ENCODE results near the gene ADRA2B.

Gene ADRA2B

DNA sequence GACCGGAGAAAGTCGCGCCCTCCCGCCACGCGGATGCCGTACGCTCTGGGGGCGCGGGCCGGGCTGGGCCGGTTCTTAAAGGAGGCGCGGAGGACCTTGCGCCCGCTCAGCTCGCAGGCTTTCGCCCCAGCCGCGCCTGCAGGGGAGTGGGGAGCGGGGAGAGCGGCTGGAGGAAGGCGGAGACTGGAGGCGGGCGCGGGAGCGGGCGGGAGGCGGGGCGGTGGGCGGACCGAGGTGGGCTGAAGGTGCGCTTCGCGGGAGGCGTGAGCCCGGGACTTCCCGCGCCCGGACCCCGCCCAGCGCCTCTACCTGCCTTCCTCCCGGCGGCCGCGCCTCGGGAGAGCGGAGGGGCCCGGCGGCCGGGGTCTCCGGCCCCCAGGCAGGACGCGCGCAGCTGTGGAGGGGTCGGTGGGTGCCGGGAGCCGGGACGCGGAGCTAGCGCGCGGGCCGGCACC is at the start of gene ADRA2B:
Gene ADRA2B (minus strand): TSS at position 148 of the 455 bp plus-strand sequence. CDS start 422 bp downstream, outside the sequence.
- in situ Hi-C loops (cut with HindIII; ENCODE audit: low sequenced_read_pairs) = no loop called here

DNA sequence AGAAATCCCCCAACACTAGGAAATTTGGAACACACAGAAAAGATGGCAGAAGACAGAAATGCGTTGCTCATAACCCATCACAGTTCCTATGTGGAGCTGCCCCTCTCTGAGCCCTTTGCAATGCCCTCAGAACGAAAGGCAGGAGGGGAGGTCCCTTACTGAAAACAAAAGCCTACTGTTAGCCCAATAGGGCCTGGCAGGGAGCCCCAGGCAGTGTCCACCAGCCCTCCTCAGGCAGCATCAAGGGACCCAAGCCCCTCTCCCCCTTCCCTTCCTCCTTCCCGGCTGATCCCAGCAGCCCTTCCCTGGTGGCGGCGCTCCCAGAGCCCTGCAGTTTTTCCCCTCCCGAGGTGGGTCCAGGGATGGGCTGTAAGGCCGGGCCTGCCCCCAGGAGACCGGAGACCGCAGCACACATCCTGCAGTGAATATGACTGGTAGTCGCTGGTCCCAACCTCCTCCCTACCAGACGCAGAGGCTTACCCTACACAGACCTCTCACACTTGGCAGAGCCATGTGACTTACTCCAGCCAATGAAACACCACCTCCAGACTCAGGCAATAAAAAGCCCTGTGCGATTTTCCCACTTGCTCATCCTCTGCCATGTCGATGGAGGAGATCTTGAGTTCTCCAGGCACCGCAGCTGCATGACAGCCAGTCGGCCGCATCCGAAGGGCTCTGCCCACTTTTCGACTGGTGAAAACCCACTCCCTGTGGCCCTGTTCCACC is 48.3 kb upstream of the ADRA2B start:
- in situ Hi-C loops (cut with HindIII; ENCODE audit: low sequenced_read_pairs) = loop anchor here (5.0 kb wide), 1 partner anchor 98 kb away; no protein-coding TSS in a partner anchor

DNA sequence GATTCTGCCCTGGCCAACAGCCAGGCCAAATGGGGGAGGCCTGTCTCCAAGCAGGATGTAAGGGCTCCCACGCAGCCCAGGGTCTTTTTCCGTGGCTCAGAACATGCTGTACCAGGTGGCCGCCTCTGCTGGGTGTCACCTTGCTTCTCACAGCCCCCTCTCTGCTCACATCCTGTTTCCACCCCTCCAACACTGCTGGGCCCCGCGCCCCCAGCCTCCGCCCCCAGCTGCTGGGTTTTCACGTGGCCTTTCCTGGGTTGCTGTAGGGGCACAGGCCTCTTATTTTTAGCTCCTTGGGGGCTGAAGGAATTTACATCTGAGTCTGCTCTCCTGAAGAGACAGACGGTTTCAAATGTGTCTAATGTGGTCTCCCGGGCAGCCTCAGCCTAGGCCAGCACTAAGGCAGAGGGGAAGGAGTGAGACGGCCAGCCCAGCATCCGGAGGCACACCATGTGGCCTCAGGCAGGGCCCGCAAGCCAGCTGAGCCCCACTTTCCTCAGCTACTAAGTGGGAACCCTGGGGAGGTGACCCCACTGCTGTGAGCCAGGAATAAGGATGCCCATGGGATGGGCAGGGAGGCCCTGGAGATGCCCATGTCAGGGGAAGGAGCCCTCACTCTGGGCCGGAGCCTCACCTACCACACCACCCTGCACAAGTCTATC is 47.5 kb upstream of the ADRA2B start:
- in situ Hi-C loops (cut with HindIII; ENCODE audit: low sequenced_read_pairs) = loop anchor here (5.0 kb wide), 1 partner anchor 98 kb away; no protein-coding TSS in a partner anchor

DNA sequence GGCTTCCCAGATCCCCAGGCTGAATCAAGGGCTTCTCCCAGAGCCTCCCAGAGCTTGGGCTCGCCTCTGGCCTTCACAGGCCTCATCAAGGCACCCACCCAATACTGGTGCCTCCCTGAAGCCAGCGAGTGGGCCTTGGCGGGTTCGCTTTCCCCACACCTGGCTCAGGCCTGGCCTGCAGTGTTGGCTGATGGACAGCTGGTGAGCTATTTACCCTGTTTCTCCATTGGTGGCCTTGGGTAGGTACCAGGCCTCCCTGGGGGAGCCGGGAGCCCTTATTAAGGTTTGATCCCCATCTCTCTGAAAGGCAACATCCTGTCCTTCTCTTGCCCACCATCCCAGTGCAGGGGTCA is 47.0 kb upstream of the ADRA2B start:
- in situ Hi-C loops (cut with HindIII; ENCODE audit: low sequenced_read_pairs) = loop anchor here (5.0 kb wide), 1 partner anchor 99 kb away; no protein-coding TSS in a partner anchor

DNA sequence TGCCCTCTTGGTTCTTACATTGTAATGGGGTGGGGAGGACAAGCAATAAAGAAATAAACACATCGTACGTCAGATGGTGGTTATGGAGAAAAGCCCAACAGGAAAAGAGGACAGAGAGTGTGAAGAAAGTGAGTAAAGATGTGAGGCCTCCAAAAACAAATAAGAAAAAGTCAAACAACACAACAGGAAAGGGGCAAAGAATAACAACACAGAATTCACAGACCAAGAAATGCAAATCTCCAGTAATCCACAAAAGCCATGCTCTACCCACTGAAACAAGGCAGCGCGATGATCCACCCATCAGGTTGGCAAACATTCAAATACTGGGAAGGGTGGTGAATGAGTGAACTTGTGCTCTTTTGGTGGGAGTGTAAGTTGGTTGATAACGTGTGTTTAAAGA is 45.5 kb upstream of the ADRA2B start:
- in situ Hi-C loops (cut with HindIII; ENCODE audit: low sequenced_read_pairs) = loop anchor here (5.0 kb wide), 1 partner anchor 100 kb away; no protein-coding TSS in a partner anchor

DNA sequence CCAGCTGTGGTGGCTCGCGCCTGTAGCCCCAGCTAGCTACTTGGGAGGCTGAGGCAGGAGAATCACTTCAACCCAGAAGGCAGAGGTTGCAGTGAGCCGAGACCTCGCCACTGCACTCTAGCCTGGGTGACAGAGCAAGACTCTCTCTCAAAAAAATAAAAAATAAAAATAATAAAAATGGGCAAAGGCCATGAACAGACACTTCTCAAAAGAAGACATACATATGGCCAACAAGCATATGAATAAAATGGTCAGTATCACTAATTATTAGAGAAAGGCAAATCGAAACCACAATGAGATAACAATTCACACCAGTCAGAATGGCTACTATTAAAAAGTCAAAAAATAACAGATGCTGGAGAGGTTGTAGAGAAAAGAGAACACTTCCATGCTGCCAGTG is 44.0 kb upstream of the ADRA2B start:
- in situ Hi-C loops (cut with HindIII; ENCODE audit: low sequenced_read_pairs) = loop anchor here (5.0 kb wide), 1 partner anchor 102 kb away; no protein-coding TSS in a partner anchor

DNA sequence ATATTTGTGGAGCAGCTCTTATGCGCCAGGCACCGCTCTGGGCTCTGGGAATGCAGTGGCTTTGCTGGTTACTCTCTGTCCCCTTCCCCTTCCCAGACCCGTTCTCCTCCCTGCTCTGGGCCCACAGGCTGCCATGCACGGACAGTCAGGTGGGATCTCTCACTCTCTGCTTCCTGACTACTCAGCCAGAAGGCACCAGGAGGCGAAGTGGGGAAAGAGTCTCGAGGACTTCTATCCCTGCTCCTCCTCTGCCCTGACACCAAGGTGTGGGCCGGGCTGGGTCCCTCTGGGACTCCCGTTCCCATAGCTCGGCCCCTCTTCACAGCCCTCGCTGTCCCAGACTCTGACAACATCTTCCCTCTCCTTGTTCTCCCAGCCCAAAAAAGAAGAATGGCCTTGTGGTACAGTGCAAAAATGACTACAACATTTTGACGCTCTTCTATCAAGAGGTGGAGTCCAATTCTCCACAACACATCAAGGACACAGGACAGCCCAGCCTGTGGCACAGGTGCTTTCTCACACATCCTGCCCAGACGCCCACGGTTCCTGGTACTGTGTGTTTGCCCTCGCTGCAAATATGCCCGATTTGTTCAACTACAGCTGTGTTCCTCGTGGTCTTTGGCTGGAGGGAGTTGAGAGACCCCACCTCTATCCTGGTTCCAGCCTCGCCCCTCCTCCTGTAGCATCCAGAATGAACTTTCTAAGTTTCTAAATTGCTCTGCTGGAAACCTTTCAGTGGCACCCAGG is 42.9 kb upstream of the ADRA2B start:
- in situ Hi-C loops (cut with HindIII; ENCODE audit: low sequenced_read_pairs) = loop anchor here (5.0 kb wide), 1 partner anchor 47 kb away; no protein-coding TSS in a partner anchor

DNA sequence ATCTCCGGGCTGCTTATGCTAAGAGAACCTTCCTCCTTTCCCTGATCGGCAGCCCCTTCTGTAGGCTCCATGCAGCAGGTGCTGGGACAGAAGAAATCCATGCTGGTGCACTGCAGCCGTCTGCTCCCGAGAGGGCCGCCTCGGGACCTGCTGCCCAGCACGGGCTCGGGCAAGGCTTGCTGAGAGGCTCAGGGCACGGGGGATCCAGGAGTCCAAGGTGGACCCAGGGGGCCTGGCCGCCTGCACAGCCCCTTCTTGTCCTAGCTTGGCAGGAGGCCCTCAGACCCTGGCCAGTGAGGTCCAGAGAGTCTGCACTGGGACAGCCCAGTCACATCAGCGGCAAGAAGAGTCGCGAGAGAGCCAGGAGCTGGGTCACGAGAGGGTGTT is 42.2 kb upstream of the ADRA2B start:
- in situ Hi-C loops (cut with HindIII; ENCODE audit: low sequenced_read_pairs) = loop anchor here (5.0 kb wide), 1 partner anchor 46 kb away; no protein-coding TSS in a partner anchor

DNA sequence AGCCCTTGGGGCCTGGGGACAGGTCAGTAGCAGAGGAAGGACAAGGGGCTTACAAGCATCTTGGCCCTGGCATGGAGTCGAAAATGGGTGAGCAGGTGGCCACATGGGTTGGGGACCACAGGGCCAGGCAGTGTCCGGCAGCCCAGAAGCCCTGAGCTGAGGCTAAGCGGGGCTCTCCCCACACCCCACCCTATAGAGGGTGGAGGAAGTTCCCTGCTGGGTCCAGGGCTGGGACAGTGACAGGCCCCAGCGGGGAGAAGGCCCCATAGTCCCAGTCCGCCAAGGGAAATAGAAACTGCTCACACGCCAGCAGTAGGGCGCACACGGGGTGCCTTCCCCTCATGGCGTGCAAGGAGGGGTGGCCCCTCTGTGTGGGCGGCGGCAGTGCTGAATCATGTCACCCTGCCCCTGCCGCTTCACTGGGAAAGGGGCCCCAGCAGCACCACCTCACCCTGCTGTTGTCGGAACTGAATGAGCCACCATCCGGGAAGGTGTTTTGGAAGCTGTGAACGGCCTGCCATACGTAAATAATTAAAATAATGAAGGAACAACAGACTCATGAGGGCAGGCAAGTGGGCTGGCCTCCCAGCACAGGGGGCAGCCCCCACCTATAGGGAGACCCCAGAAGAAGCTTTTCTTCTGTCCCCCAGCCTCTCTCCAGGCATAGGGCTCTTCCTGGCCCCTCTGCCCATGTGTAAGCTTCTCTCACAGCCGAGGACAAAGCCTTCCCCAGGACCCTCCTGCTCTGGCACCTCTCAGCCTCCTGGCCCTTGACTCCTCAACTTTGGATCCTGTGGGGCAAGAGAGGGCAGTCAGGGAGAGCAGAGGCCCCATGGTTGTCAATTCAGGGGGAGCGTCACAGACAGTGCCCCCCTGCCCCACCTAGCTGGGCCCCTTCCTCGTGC is 41.5 kb upstream of the ADRA2B start:
- in situ Hi-C loops (cut with HindIII; ENCODE audit: low sequenced_read_pairs) = loop anchor here (5.0 kb wide), 1 partner anchor 46 kb away; no protein-coding TSS in a partner anchor

DNA sequence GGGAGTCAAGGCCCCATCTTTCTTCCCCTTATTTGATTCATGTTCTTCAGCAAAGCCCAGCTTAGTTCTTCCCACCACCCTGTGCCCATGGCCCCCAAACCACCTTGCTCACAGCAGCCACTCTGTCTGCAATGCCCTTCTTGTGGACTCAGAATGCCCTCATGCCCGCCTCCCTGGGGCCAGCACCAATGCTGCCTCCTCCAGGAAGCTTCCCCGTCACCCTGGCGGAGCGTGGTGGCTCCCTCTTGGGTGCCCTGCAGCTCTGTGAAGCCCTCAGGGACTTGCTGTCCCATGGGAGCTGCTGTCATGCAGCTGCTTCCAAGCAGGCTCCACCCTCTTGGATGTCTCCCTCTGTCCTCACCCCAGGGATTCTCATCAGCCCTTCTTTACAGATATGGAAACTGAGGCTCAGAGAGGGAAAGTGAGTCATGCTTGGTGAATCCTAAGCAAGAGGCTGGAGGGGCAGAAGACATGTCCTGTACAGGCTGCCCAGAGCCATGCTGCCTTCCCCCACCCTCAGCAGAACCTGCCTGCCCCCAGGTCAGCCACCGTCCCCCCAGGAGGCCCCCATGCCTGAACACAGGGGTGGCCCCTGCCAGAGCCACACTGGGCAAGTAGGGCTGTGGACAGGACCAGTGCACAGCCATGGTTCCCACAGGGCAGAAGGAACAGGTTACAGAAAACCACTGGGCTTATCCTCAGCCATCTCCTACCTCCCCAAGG is 40.7 kb upstream of the ADRA2B start:
- in situ Hi-C loops (cut with HindIII; ENCODE audit: low sequenced_read_pairs) = loop anchor here (5.0 kb wide), 1 partner anchor 45 kb away; no protein-coding TSS in a partner anchor

DNA sequence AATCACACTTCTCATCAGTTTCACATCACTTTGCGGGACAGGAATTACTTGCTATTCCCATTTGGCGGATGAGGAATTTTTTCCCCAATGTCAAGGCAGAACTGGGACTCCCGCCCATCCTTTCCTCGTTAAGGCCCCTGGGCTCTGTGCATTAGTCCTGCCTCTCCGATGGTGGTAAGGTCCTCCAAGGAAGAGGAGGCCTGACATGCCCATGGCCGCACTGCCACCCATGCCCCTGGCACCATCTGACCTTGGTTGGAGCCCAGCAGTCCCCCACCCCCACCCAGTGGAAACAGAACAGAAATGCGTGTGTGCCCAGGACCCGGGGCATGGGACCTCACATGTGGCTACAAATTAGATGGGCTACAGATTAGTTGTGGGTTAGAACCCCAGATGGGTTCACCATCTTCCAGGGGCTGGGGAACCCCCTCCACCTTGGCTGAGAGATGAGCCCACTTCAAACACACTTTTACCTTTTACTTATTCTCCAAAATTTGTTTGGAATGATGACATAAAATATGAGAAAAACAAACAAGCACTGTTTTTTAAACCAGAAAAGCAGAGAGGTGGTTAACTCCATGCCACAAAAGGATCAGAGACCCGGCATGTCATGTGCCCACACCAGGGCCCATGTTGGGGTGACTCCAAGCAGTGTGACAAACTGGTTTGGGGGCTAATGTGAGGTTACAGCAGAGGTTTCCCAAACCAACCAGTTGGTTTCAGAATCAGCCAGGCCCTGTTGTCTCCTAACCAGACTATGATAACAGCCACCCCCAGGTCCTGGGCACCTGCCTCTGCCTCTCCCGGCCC is 39.8 kb upstream of the ADRA2B start:
- in situ Hi-C loops (cut with HindIII; ENCODE audit: low sequenced_read_pairs) = loop anchor here (5.0 kb wide), 1 partner anchor 44 kb away; no protein-coding TSS in a partner anchor

DNA sequence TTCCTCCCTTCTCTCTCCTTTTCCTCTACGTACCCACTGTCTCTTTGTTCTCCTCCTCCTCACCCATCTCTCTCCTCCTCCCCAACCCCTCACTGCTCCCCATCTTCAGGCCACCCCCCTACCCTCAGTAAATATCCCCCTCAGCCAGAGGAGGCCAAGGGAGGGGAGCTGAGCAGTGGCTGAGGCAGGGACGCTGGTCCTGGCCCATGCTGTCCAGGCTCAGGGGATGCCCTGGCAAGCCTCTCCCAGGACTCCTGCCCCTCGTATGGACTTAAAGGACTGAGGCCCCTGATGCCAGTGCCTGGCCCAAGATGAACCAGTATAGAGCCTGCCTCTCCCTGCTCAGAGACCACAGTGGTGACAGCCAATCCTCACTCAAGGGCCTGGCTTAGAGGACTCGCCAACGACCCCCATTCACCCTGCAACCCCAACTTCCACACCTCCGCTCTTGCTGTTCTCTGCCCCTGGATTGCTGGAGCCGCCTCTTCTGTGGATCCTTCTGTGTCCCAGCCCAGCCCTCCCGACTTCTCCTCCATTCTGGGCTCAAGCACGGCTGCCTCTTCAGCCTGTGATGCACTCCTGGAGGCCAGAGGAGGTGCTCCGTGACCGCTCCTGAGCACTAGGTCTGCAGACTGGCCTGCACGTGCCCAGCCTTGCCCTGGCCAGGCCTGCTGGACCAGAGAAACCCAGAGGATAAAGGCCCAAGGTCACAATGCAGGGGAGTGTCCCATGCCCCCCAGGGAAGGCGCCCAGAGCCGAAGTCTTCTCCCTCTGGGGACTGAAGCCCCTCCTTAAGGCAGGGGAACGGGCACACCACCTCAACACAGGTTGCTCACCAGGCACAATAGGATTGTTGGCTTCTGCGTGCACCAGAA is 38.4 kb upstream of the ADRA2B start:
- in situ Hi-C loops (cut with HindIII; ENCODE audit: low sequenced_read_pairs) = loop anchor here (5.0 kb wide), 1 partner anchor 42 kb away; no protein-coding TSS in a partner anchor

DNA sequence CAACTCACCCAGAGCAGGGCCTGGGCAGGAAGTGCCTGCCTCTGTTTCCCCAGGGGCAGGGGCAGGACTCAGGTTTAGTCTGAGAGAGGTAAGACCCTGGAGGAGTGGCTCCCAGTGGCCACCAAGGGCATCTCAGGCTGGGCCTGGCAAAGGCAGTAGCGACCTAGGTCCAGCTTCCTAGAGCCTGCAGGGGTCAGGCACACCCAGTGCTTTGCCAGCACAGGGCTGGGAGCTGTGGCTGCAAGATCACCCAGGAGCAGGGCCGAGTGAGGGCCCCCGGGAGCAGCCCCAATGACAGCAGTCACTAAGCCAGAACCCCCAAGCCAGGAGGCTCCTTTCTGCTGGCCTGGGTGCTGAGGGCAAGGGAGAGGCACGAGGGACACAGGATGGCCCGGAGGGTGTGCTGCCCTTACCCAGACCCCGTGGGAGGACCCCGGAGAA is 37.6 kb upstream of the ADRA2B start:
- in situ Hi-C loops (cut with HindIII; ENCODE audit: low sequenced_read_pairs) = no loop called here

DNA sequence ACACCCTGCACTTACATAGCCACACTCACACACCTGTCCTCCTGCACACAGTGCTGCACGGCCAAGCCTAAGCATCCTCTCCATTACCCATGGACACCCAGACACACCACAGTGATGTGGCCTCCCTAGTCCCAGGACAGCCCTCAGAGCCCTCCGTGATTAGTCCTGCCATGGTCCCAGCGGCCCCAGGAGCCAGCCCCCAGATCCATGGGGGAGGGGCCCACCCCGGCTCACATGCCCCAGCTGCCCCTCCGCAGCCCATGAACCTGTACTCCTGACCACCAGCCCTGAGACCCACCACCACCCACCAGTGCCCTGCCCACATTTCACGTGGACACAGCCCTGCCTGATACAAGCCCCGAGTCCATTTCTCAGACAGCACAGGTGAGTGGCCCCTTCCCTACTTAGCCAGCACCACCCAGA is 36.9 kb upstream of the ADRA2B start:
- in situ Hi-C loops (cut with HindIII; ENCODE audit: low sequenced_read_pairs) = no loop called here

DNA sequence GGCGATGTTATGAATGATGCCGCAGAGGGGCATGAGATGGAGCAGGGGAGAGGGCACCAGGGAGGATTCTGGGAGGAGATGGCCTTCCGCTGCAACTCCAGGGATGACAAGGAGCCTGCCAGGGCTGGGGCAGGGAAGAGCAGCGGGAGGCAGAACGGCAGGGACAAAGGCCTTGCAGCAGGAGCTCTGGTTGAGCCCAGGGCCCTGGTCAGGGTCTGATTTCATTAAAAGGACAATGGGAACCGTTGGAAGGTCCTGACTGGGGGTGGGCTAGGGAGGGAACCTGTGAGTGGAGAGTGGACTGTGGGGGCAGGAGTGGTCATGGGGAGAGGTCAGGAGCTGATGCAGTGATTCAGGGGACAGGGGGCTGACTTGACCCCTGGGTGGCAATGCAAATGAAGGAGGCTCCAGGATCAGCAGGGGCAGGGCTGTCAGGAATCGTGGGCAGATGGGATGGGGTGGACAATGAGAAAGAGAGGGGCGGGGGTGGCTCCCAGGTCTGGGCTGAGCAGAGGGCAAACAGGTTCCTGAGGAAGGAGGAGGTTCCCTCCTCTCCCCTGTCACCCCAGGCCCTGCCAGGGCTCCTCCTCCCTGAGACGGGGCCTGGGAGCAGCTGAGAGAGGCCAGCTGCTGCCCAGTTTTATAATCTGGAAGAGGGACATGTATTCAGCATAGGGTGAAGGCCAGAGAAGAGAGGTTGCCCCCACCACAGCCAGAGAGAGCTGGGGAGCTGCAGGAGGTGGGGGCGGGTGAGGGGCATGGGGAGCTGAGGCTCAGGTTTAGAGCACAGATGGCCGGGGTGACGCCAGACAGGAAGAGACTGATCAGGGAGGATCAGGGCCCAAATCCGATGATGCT is 36.2 kb upstream of the ADRA2B start:
- in situ Hi-C loops (cut with HindIII; ENCODE audit: low sequenced_read_pairs) = no loop called here

DNA sequence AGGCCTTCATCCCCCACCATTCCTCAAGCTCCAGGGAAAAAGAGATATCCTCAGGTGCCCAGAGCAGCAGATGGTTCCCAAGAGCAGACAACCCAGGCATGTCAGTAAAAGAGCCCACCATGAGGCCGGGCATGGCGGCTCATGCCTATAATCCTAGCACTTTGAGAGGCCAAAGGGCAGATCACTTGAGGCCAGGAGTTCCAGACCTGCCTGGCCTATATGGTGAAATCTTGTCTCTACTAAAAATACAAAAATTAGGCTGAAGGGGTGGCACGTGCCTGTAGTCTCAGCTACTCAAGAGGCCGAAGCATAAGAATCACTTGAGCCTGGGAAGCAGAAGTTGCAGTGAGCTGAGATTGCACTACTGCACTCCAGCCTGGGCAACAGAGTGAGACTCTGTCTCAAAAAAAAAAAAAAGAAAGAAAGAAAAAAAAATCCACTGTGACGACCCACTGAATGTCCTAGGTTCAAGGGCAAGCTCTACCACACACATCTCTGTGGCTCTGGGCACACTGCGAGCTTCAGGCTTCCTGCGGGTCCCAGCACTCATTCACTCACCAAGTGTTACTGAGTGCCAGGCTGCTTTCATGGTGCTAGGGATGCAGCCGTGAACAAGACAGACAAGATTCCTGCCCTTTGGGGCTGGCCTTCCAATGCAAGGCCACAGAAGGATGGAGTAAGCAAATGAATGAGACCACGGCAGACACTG is 35.4 kb upstream of the ADRA2B start:
- in situ Hi-C loops (cut with HindIII; ENCODE audit: low sequenced_read_pairs) = no loop called here
